Gastrocnemius medialis (tissue), 4 donors: Measurements from ENCODE around the gene LRRC4C.

Source experiments
- POLR2A ChIP-seq, 2 donors: fragments of 450-650 bp; IDR thresholded peaks; one replicate each; pipeline ENCODE4 v1.6.1; 2017; ENCODE audit warnings: antibody characterized with exemption in 2 of 2, mild to moderate bottlenecking in 2 of 2, moderate library complexity in 2 of 2
- TF ChIP-seq, protein P1 (sequence below), 5 experiments: fragments of 450-650 bp in 3 of 5; fragments of 200-600 bp in 2 of 5; sonication (generic) in 2 of 5; IDR thresholded peaks in 4 of 5; conservative IDR thresholded peaks in 1 of 5; 1 replicate in 4 of 5; 2 replicates in 1 of 5; pipeline ENCODE4 v1.5.1; 2016 to 2019; ENCODE audit warnings: antibody characterized with exemption in 5 of 5, mild to moderate bottlenecking in 3 of 5, moderate library complexity in 3 of 5

DNA sequence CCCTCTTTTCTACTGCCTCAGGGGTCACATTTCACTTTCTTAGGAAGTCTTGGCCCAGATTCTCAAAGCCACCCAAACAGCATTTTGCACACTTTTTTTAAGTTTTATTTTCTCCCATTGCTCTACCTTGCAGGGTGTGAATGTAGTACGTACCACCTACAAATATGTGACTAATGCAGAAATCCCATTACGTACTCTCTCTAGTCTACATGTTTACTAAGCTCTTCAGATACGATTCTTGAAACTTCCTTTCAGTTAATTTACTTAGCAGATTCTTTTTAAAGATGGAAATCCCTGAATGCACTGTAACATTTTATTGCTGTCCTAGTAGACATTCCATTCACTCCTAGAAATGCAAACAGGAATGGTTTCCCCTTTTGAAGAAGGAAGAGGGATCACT lies 61.3 kb downstream of the LRRC4C start:
- TF ChIP-seq POLR2A (IDR thresholded peaks at IDR 0.05) = no peak
- TF ChIP-seq, protein P1, sequence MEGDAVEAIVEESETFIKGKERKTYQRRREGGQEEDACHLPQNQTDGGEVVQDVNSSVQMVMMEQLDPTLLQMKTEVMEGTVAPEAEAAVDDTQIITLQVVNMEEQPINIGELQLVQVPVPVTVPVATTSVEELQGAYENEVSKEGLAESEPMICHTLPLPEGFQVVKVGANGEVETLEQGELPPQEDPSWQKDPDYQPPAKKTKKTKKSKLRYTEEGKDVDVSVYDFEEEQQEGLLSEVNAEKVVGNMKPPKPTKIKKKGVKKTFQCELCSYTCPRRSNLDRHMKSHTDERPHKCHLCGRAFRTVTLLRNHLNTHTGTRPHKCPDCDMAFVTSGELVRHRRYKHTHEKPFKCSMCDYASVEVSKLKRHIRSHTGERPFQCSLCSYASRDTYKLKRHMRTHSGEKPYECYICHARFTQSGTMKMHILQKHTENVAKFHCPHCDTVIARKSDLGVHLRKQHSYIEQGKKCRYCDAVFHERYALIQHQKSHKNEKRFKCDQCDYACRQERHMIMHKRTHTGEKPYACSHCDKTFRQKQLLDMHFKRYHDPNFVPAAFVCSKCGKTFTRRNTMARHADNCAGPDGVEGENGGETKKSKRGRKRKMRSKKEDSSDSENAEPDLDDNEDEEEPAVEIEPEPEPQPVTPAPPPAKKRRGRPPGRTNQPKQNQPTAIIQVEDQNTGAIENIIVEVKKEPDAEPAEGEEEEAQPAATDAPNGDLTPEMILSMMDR (IDR thresholded peaks at IDR 0.05 in 4 of 5, conservative IDR thresholded peaks at IDR 0.05 in 1 of 5) = no peak
